Liver (tissue), 3 donors: ENCODE results near the gene GNLY.

ENCODE experiments used
- CTCF ChIP-seq: fragments of 150-350 bp; IDR thresholded peaks from 2 replicates; pipeline ENCODE4 v1.5.1; 2017; ENCODE audit warnings: improper control_type of control experiment, low read depth, low read length; ENCODE audit not compliant: missing input control
- REST ChIP-seq: IDR thresholded peaks from 2 replicates; pipeline ENCODE4 v1.6.1; 2016; ENCODE audit warnings: antibody characterized with exemption, mild to moderate bottlenecking
- SP1 ChIP-seq: IDR thresholded peaks from 2 replicates; pipeline ENCODE4 v1.6.1; 2018; ENCODE audit warnings: antibody characterized with exemption, mild to moderate bottlenecking
- YY1 ChIP-seq: IDR thresholded peaks from 2 replicates; pipeline ENCODE4 v1.6.1; 2016; ENCODE audit warnings: antibody characterized with exemption, mild to moderate bottlenecking
- donor health status: healthy.
- donor health status: healthy.

- TF ChIP-seq CTCF = no peak
- no peak for TF ChIP-seq SP1
- no peak for TF ChIP-seq REST
- no peak for TF ChIP-seq YY1
Measured at GRCh38 chr2:85740193-85740592, 46.0 kb downstream of the GNLY start.
